Measurements from ENCODE around the gene THSD7B. TPM values are rescaled to one million over a fixed set of nuclear protein-coding genes. Genes with fewer than 3 reads are reported as not detected.

THSD7B gene
- total and polyA plus RNA-seq, 4 donors = 3.9 to 10.8 (median 4.0) TPM

DNA sequence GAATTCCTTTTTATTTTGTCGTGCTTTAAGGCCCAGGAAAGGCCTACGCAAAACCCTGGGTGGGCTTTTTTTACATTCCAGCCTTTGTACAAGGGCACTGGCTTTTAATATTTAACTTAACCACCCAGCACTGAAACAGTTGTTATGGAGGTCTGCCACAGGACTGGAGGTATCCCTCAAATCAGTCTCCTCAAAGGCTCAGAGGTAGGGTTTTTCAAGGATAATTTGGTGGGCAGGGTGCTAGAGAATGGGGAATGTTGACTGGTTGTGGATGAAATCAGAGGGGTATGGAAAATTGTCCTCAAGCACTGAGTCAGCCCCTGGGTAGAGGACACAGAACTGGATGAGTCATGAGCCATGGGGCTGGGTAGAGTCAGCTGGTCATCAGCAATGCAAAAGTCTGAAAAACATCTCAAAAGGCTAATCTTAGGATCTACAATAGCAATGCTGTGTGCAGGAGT lies 443.1 kb downstream of the THSD7B start:
- Histone ChIP-seq H3K27me3 (ENCODE audit: control insufficient read depth, insufficient read depth, low read length) (no peaks in the 10 kb centered on the region), H3K9me3 (ENCODE audit: control insufficient read depth, insufficient read depth, low read length) (no peaks in the 10 kb centered on the region), H3K4me1 (ENCODE audit: control insufficient read depth, insufficient read depth, low read length) (no peaks in the 10 kb centered on the region), H3K27ac (ENCODE audit: low read depth, low read length) (no peak overlapping the region), H3K4me3 (ENCODE audit: low read depth, low read length) (no peak overlapping the region), H3K36me3 (ENCODE audit: control insufficient read depth, insufficient read depth, low read length) (no peaks in the 10 kb centered on the region)
- DNase-seq (ENCODE audit: low read depth in 4 of 6, low spot score in 6 of 6) = no peak
- WGBS (ENCODE audit: insufficient coverage) = no CpG with 5 or more reads among the region's 2 CpGs

- no peak for DNase-seq (ENCODE audit: low read depth in 4 of 6, low spot score in 6 of 6)
- H3K36me3 ChIP-seq (ENCODE audit: control insufficient read depth, insufficient read depth, low read length) = no peaks in the 10 kb centered on the region
- no peaks in the 10 kb centered on the region for H3K9me3 ChIP-seq (ENCODE audit: control insufficient read depth, insufficient read depth, low read length)
- no peaks in the 10 kb centered on the region for H3K27me3 ChIP-seq (ENCODE audit: control insufficient read depth, insufficient read depth, low read length)
- H3K4me3 ChIP-seq (ENCODE audit: low read depth, low read length) = no peak overlapping the region
- H3K27ac ChIP-seq (ENCODE audit: low read depth, low read length) = no peak overlapping the region
- H3K4me1 ChIP-seq (ENCODE audit: control insufficient read depth, insufficient read depth, low read length) = no peaks in the 10 kb centered on the region
Measured at GRCh38 chr2:137210039-137210438, 444.7 kb downstream of the THSD7B start.

DNA sequence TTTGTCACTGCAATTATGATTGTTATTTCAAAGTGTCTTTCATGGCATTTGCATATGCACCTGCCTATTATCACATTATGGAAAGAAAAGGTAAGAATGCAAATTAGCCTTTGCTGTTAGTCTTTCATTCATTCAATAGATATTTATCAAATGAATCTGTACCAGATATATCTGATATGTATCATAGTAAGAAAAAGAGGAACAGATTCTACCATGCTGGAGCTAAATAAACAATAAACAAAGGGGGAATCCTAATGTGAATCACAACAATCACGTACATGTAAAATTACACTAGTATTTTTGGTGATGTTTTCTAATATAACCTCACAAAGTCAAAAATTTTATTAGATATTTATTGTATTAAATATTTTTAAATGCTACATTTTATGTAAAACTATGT lies 446.4 kb downstream of the THSD7B start:
- DNase-seq (ENCODE audit: low read depth in 4 of 6, low spot score in 6 of 6) = no peak
- no CpG with 5 or more reads among the region's 1 CpG for WGBS (ENCODE audit: insufficient coverage)
- H3K36me3 ChIP-seq (ENCODE audit: control insufficient read depth, insufficient read depth, low read length) = no peaks in the 10 kb centered on the region
- no peaks in the 10 kb centered on the region for H3K9me3 ChIP-seq (ENCODE audit: control insufficient read depth, insufficient read depth, low read length)
- no peak overlapping the region for H3K27ac ChIP-seq (ENCODE audit: low read depth, low read length)
- H3K4me1 ChIP-seq (ENCODE audit: control insufficient read depth, insufficient read depth, low read length) = no peaks in the 10 kb centered on the region
- no peaks in the 10 kb centered on the region for H3K27me3 ChIP-seq (ENCODE audit: control insufficient read depth, insufficient read depth, low read length)
- no peak overlapping the region for H3K4me3 ChIP-seq (ENCODE audit: low read depth, low read length)

DNA sequence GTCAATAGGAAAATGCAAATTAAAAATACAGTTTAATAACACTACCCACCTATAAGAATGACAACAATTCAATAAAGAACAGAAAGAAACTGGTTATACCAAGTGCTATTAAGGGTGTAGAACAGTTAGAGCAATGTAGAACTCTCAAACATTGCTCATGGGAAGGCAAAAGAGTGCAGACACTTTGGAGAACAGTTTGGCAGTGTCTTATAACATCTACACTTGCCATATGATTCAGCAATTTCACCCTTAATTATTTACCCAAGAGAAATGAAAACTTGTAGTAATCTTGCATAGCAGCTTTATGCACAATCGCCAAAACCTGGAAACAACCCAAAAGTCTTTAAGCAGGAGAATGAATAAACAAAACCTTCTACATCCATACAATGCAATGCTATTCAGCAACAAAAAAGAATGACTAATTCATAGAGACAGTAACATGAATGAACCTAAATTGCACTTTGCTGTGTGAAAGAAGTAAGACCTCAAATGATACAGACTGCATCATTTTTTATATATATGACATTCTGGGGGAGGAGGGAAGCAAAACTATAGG lies 455.2 kb downstream of the THSD7B start:
- Histone ChIP-seq H3K4me1 (ENCODE audit: control insufficient read depth, insufficient read depth, low read length) (no peaks in the 10 kb centered on the region), H3K36me3 (ENCODE audit: control insufficient read depth, insufficient read depth, low read length) (no peaks in the 10 kb centered on the region), H3K27me3 (ENCODE audit: control insufficient read depth, insufficient read depth, low read length) (no peaks in the 10 kb centered on the region), H3K27ac (ENCODE audit: low read depth, low read length) (no peak overlapping the region), H3K9me3 (ENCODE audit: control insufficient read depth, insufficient read depth, low read length) (no peaks in the 10 kb centered on the region), H3K4me3 (ENCODE audit: low read depth, low read length) (no peak overlapping the region)
- DNase-seq (ENCODE audit: low read depth in 4 of 6, low spot score in 6 of 6) = peak in 2 of 6 donors; percentile 16 to 17
- no CpG with 5 or more reads among the region's 1 CpG for WGBS (ENCODE audit: insufficient coverage)

DNA sequence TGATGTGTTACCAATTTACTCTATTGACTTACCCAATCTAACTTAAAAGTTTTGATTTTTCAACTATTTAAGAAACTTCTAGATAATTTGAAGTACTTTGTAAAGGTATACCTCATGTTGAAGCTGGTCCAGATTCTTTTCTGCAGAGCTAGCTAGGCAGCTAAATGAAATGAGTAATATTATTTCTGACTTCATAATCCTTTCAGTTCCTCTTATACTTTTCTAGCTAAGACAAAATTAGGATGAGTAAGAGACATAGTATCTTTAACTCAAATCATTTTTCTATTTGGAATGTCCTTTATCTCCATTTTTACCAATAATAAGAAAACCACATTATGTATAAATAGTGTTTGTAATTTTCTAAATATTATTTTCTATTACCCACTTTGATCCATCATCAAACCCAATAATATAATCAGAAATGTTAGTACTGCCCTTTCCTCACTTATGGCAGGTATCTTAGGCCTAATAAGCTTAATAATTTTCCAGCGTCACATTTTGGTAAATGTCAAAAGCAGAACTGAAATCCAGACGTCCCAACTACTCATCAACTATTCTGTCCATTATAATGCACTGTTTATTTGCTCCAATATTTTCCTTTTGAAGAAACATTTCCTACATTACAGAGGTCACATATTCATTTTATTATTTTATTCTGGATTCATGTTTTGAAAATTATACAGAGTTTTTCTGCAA lies 456.6 kb downstream of the THSD7B start:
- 100% methylated on average over 1 of the region's 2 CpGs for WGBS (ENCODE audit: insufficient coverage)
- Histone ChIP-seq H3K4me1 (ENCODE audit: control insufficient read depth, insufficient read depth, low read length) (no peaks in the 10 kb centered on the region), H3K9me3 (ENCODE audit: control insufficient read depth, insufficient read depth, low read length) (no peaks in the 10 kb centered on the region), H3K36me3 (ENCODE audit: control insufficient read depth, insufficient read depth, low read length) (no peaks in the 10 kb centered on the region), H3K27me3 (ENCODE audit: control insufficient read depth, insufficient read depth, low read length) (no peaks in the 10 kb centered on the region), H3K4me3 (ENCODE audit: low read depth, low read length) (no peak overlapping the region), H3K27ac (ENCODE audit: low read depth, low read length) (no peak overlapping the region)
- DNase-seq (ENCODE audit: low read depth in 4 of 6, low spot score in 6 of 6) = no peak

- Histone ChIP-seq H3K4me1 (ENCODE audit: control insufficient read depth, insufficient read depth, low read length) (no peaks in the 10 kb centered on the region), H3K9me3 (ENCODE audit: control insufficient read depth, insufficient read depth, low read length) (no peaks in the 10 kb centered on the region), H3K4me3 (ENCODE audit: low read depth, low read length) (no peak overlapping the region), H3K27ac (ENCODE audit: low read depth, low read length) (no peak overlapping the region), H3K36me3 (ENCODE audit: control insufficient read depth, insufficient read depth, low read length) (no peaks in the 10 kb centered on the region), H3K27me3 (ENCODE audit: control insufficient read depth, insufficient read depth, low read length) (no peaks in the 10 kb centered on the region)
- no peak for DNase-seq (ENCODE audit: low read depth in 4 of 6, low spot score in 6 of 6)
- no CpG with 5 or more reads among the region's 5 CpGs for WGBS (ENCODE audit: insufficient coverage)
Measured at GRCh38 chr2:137223722-137224121, 458.4 kb downstream of the THSD7B start.

GRCh38 chr2:137228566-137228965 lies 463.2 kb downstream of the THSD7B start:
- no peaks in the 10 kb centered on the region for H3K36me3 ChIP-seq (ENCODE audit: control insufficient read depth, insufficient read depth, low read length)
- no peaks in the 10 kb centered on the region for H3K27me3 ChIP-seq (ENCODE audit: control insufficient read depth, insufficient read depth, low read length)
- no peak overlapping the region for H3K4me3 ChIP-seq (ENCODE audit: low read depth, low read length)
- no peak for DNase-seq (ENCODE audit: low read depth in 4 of 6, low spot score in 6 of 6)
- 96% methylated on average over 2 of the region's 4 CpGs for WGBS (ENCODE audit: insufficient coverage)
- H3K4me1 ChIP-seq (ENCODE audit: control insufficient read depth, insufficient read depth, low read length) = no peaks in the 10 kb centered on the region
- H3K9me3 ChIP-seq (ENCODE audit: control insufficient read depth, insufficient read depth, low read length) = no peaks in the 10 kb centered on the region
- no peak overlapping the region for H3K27ac ChIP-seq (ENCODE audit: low read depth, low read length)

- H3K4me1 ChIP-seq (ENCODE audit: control insufficient read depth, insufficient read depth, low read length) = no peaks in the 10 kb centered on the region
- H3K36me3 ChIP-seq (ENCODE audit: control insufficient read depth, insufficient read depth, low read length) = no peaks in the 10 kb centered on the region
- H3K27me3 ChIP-seq (ENCODE audit: control insufficient read depth, insufficient read depth, low read length) = no peaks in the 10 kb centered on the region
- WGBS (ENCODE audit: insufficient coverage) = no CpG with 5 or more reads among the region's 5 CpGs
- H3K4me3 ChIP-seq (ENCODE audit: low read depth, low read length) = no peak overlapping the region
- no peak overlapping the region for H3K27ac ChIP-seq (ENCODE audit: low read depth, low read length)
- DNase-seq (ENCODE audit: low read depth in 4 of 6, low spot score in 6 of 6) = no peak
- no peaks in the 10 kb centered on the region for H3K9me3 ChIP-seq (ENCODE audit: control insufficient read depth, insufficient read depth, low read length)
Measured at GRCh38 chr2:137229834-137230233, 464.5 kb downstream of the THSD7B start.

DNA sequence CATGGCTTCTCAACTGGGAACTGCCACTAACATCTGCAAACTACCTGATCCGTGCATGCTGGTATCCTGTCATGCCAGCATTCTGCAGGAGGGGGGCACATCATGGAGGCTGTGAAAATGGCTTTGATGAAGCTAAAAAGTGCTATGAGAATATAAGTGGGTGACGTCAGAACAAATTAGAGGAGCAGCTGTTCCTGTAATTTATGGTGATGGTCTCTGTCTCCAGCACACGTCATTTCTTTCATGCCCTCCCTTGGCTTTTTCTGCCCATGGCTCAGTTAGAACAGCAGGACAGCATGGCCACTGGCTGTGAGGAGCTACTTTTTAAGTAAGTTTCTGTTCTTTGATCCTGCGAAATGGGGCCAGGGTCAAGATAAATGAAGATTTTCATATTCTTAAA lies 466.3 kb downstream of the THSD7B start:
- Histone ChIP-seq H3K9me3 (ENCODE audit: control insufficient read depth, insufficient read depth, low read length) (no peaks in the 10 kb centered on the region), H3K4me1 (ENCODE audit: control insufficient read depth, insufficient read depth, low read length) (no peaks in the 10 kb centered on the region), H3K36me3 (ENCODE audit: control insufficient read depth, insufficient read depth, low read length) (no peaks in the 10 kb centered on the region), H3K4me3 (ENCODE audit: low read depth, low read length) (no peak overlapping the region), H3K27me3 (ENCODE audit: control insufficient read depth, insufficient read depth, low read length) (no peaks in the 10 kb centered on the region), H3K27ac (ENCODE audit: low read depth, low read length) (no peak overlapping the region)
- 17% methylated on average over 1 of the region's 4 CpGs for WGBS (ENCODE audit: insufficient coverage)
- no peak for DNase-seq (ENCODE audit: low read depth in 4 of 6, low spot score in 6 of 6)

DNA sequence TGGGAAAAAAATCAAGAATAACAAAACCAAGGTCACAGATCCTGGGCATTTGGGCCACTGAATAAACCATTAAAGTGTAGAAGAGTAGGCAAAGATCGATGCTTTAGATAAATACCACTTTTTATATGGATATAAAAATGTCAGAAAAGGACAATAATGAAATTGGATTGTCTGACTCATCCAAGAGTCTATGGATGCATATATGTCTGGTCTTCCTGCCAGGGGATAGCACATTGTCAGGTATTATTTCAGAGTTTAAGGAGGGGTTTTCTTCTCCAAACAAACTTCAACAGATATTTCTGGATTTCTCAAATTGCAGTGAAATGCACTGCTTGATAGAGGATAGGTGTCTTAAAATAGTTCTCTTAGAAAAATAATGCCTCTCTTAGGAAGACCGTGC lies 466.7 kb downstream of the THSD7B start:
- no peak overlapping the region for H3K27ac ChIP-seq (ENCODE audit: low read depth, low read length)
- no CpG with 5 or more reads among the region's 2 CpGs for WGBS (ENCODE audit: insufficient coverage)

More for the DNA sequence above, 466.7 kb downstream of the THSD7B start:
- H3K27me3 ChIP-seq (ENCODE audit: control insufficient read depth, insufficient read depth, low read length) = no peaks in the 10 kb centered on the region
- no peak for DNase-seq (ENCODE audit: low read depth in 4 of 6, low spot score in 6 of 6)
- H3K36me3 ChIP-seq (ENCODE audit: control insufficient read depth, insufficient read depth, low read length) = no peaks in the 10 kb centered on the region
- H3K4me3 ChIP-seq (ENCODE audit: low read depth, low read length) = no peak overlapping the region
- no peaks in the 10 kb centered on the region for H3K4me1 ChIP-seq (ENCODE audit: control insufficient read depth, insufficient read depth, low read length)
- H3K9me3 ChIP-seq (ENCODE audit: control insufficient read depth, insufficient read depth, low read length) = no peaks in the 10 kb centered on the region

All from spinal cord (tissue), 10 donors.